Endothelial cell of umbilical vein (primary cell): ENCODE results near the gene CCL4. TPM values are rescaled to one million over a fixed set of nuclear protein-coding genes. Genes with fewer than 3 reads are reported as not detected.
"Not testable (repeated sequence)": the region's sequence is repeated elsewhere in the genome, so short reads cannot be mapped to it uniquely, and the experiment has no call there.

Source experiments
- BruUV-seq: library from RNA; stranded (reverse); fragments of 400-500 nt; replicated peaks from 2 replicates; lab custom pipeline; 2021; lab: Mats Ljungman, UMichigan
- CTCF ChIA-PET: fragments of 300-600, 350-600 bp; sonication (Branson Sonifier 250); formaldehyde crosslinking; loops from one replicate; lab custom pipeline; 2021; ENCODE audit warnings: antibody characterized with exemption, inconsistent platforms; lab: Charles Lee
- POLR2A ChIA-PET: fragments of 300-600, 350-600 bp; sonication (Branson Sonifier 250); formaldehyde crosslinking; loops from one replicate; lab custom pipeline; 2021; ENCODE audit warnings: antibody characterized with exemption, inconsistent platforms; lab: Charles Lee
- DNase-seq: peaks from one replicate; pipeline ENCODE4 v3.0.0-alpha.2; 2011; ENCODE audit warnings: low read depth, low spot score
- FAIRE-seq: peaks from 2 replicates; lab custom pipeline; 2011; peaks lifted over from hg19 to GRCh38; lab: Jason Lieb, UNC
- H2AFZ ChIP-seq: 2 replicates; pipeline ENCODE4 v1.6.0; 2012; ENCODE audit warnings: low read depth, low read length, control low read depth, inconsistent platforms
- H3K27ac ChIP-seq: 2 replicates; pipeline ENCODE4 v1.5.1; 2011; ENCODE audit warnings: low read depth, mild to moderate bottlenecking, control low read depth, low read length, moderate library complexity; ENCODE audit not compliant: insufficient read depth
- H3K27me3 ChIP-seq, 2 experiments: 2 replicates each; pipeline versions ENCODE4 v1.6.0 to v1.6.1; 2011; ENCODE audit warnings: low read length in 2 of 2, mixed read lengths in 1 of 2; ENCODE audit not compliant: control insufficient read depth in 2 of 2, insufficient read depth in 2 of 2
- H3K36me3 ChIP-seq, 2 experiments: 2 replicates in 1 of 2; 3 replicates in 1 of 2; pipeline ENCODE4 v1.5.1; 2011; ENCODE audit warnings: low read length in 2 of 2, mild to moderate bottlenecking in 1 of 2, moderate library complexity in 1 of 2; ENCODE audit not compliant: control insufficient read depth in 2 of 2, insufficient read depth in 2 of 2; ENCODE audit errors: extremely low read depth in 1 of 2
- H3K4me1 ChIP-seq: 3 replicates; pipeline ENCODE4 v1.5.1; 2011; ENCODE audit warnings: mild to moderate bottlenecking, low read length; ENCODE audit not compliant: control insufficient read depth, insufficient read depth; ENCODE audit errors: extremely low read depth
- H3K4me2 ChIP-seq: 2 replicates; pipeline ENCODE4 v1.6.1; 2011; ENCODE audit warnings: low read length, control low read depth, mixed read lengths; ENCODE audit not compliant: insufficient read depth
- H3K4me3 ChIP-seq, 3 experiments: fragments of 200-600 bp in 1 of 3; sonication (generic), shearing (Covaris generic) in 1 of 3; replicated peaks in 1 of 3; 2 replicates each; pipeline ENCODE4 v1.5.1; 2011 to 2016; ENCODE audit warnings: control low read depth in 3 of 3, low read length in 3 of 3, mild to moderate bottlenecking in 2 of 3, inconsistent platforms in 1 of 3, low read depth in 1 of 3, moderate library complexity in 1 of 3; ENCODE audit not compliant: insufficient read depth in 1 of 3
- H3K79me2 ChIP-seq: 2 replicates; pipeline ENCODE4 v1.6.0; 2012; ENCODE audit warnings: low read length, inconsistent platforms; ENCODE audit not compliant: control insufficient read depth, insufficient read depth
- H3K9ac ChIP-seq: replicated peaks from 2 replicates; pipeline ENCODE3; 2011; ENCODE audit warnings: low read length, control low read depth; ENCODE audit not compliant: insufficient read depth; ENCODE audit errors: extremely low read depth
- H3K9me1 ChIP-seq: replicated peaks from 3 replicates; pipeline ENCODE4 v1.6.0; 2011; ENCODE audit warnings: mild to moderate bottlenecking, low read length; ENCODE audit not compliant: control insufficient read depth, insufficient read depth; ENCODE audit errors: extremely low read depth
- H3K9me3 ChIP-seq: replicated peaks from 2 replicates; pipeline ENCODE4 v1.5.1; 2012; ENCODE audit warnings: low read length, inconsistent platforms; ENCODE audit not compliant: control insufficient read depth, insufficient read depth
- H4K20me1 ChIP-seq: replicated peaks from 2 replicates; pipeline ENCODE3; 2011; ENCODE audit warnings: mild to moderate bottlenecking, low read length; ENCODE audit not compliant: control insufficient read depth, insufficient read depth; ENCODE audit errors: extremely low read depth
- JUN ChIP-seq: IDR thresholded peaks from 2 replicates; pipeline ENCODE4 v1.6.1; 2011; ENCODE audit warnings: borderline replicate concordance, low read depth; ENCODE audit not compliant: insufficient read length, insufficient read depth
- POLR2AphosphoS5 ChIP-seq: IDR thresholded peaks from 2 replicates; pipeline ENCODE4 v1.6.1; 2012; ENCODE audit warnings: low read depth, mild to moderate bottlenecking, control low read depth, low read length, moderate library complexity; ENCODE audit not compliant: insufficient read depth
- dilution Hi-C: fragments of 300-500 bp; cut with MboI; formaldehyde crosslinking; loops from one replicate; pipeline ENCODE4 v1.15.0; 2019; ENCODE audit warnings: low sequenced_read_pairs; ENCODE audit not compliant: extremely low pct_ligation_motif_present
- intact Hi-C: fragments of 100-400 bp; cut with micrococcal nuclease; formaldehyde crosslinking; loops from one replicate; pipeline ENCODE4 v1.10.0; 2022
- polyA plus RNA-seq, 4 experiments: library from polyadenylated mRNA; depleted of rRNA in 3 of 4; stranded (reverse) in 3 of 4; unstranded in 1 of 4; fragments of >200 nt; gene quantifications; 2 replicates each; pipeline versions ENCODE4 v1.2.1 to v1.2.3, GENCODE V29; 2011 to 2012; ENCODE audit warnings: missing spikeins in 1 of 4
- total RNA-seq: library from RNA; stranded (reverse); gene quantifications from 2 replicates; pipeline ENCODE4 v1.2.3, GENCODE V29; 2021
- TF ChIP-seq, protein P1 (sequence below), 2 donors: IDR thresholded peaks; 1 replicate in 1 of 2; 2 replicates in 1 of 2; pipeline ENCODE4 v1.5.1; 2011; ENCODE audit warnings: low read length in 2 of 2, mild to moderate bottlenecking in 2 of 2, moderate library complexity in 2 of 2, control low read depth in 1 of 2, inconsistent platforms in 1 of 2, low read depth in 1 of 2; ENCODE audit not compliant: insufficient read depth in 1 of 2; ENCODE audit errors: extremely low read depth in 1 of 2

CCL4 gene
- total and polyA plus RNA-seq, 2 donors (not counting 3 experiments of a cell fraction or from before 2014, with no cell fraction given) = not detected

DNA sequence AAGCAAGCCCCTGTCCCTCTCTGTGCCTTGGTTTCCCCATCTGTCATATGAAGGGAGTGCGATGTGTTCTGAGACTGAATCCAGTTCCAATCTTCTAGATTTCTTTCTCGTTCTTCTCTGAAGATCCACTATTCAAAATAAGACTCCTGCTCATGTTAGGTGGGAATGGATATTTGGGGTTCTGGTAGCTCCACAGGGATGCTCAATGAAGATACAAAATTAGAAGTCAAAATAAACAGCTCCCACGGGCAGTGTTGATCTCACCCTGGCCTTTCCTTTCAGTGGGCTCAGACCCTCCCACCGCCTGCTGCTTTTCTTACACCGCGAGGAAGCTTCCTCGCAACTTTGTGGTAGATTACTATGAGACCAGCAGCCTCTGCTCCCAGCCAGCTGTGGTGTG is 619 bp downstream of the CCL4 start:
- H3K4me3 ChIP-seq, dilution Hi-C loops, H3K27me3 ChIP-seq, H4K20me1 ChIP-seq, FAIRE-seq, H3K27ac ChIP-seq, H3K36me3 ChIP-seq, intact Hi-C loops, H3K4me1 ChIP-seq, POLR2A ChIA-PET, DNase-seq, BruUV-seq, H3K9ac ChIP-seq, CTCF ChIA-PET, H3K4me2 ChIP-seq, H3K9me1 ChIP-seq, H3K9me3 ChIP-seq, H2AFZ ChIP-seq, H3K79me2 ChIP-seq: not testable (repeated sequence)

DNA sequence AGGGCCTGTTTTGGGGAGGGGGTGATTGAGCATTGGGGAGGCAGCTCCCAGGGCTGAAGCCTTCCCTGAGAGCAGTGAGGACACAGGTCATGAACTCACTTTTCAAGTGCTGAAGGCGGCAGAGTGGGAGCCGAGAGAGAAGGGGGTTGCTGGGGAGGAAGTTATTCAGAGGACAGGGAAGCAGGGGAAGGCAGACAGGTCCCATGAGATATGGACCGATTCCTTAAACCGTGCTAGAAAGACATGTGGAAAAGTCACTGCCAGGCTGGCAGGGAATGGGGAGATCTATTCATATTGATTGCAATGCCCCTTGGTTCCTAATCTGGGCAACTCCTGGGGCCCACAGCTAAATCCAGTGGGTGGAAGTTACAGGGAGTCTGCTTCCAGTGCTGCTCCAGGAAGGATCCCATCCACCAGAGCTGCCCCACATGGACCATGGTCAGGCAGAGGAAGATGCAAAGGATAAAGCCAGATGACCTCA is 1.1 kb downstream of the CCL4 start:
- TF ChIP-seq, protein P1, sequence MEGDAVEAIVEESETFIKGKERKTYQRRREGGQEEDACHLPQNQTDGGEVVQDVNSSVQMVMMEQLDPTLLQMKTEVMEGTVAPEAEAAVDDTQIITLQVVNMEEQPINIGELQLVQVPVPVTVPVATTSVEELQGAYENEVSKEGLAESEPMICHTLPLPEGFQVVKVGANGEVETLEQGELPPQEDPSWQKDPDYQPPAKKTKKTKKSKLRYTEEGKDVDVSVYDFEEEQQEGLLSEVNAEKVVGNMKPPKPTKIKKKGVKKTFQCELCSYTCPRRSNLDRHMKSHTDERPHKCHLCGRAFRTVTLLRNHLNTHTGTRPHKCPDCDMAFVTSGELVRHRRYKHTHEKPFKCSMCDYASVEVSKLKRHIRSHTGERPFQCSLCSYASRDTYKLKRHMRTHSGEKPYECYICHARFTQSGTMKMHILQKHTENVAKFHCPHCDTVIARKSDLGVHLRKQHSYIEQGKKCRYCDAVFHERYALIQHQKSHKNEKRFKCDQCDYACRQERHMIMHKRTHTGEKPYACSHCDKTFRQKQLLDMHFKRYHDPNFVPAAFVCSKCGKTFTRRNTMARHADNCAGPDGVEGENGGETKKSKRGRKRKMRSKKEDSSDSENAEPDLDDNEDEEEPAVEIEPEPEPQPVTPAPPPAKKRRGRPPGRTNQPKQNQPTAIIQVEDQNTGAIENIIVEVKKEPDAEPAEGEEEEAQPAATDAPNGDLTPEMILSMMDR (IDR thresholded peaks at IDR 0.05; ENCODE audit: extremely low read depth in 1 of 2, insufficient read depth in 1 of 2, low read depth in 1 of 2, low read length in 2 of 2) = no peak
- no peak for TF ChIP-seq POLR2AphosphoS5
- TF ChIP-seq JUN = no peak
- H3K9me3 ChIP-seq = no peaks in the 10 kb centered on the region
- FAIRE-seq (no peak), DNase-seq (no peak)
- no peak overlapping the region for H3K4me2 ChIP-seq
- H3K79me2 ChIP-seq = no peaks in the 10 kb centered on the region
- H4K20me1 ChIP-seq = no peaks in the 10 kb centered on the region
- H3K4me3 ChIP-seq = no peak overlapping the region
- CTCF ChIA-PET = no interaction called here
- H3K4me1 ChIP-seq = no peaks in the 10 kb centered on the region
- H3K9me1 ChIP-seq = no peaks in the 10 kb centered on the region
- no peaks in the 10 kb centered on the region for H3K27me3 ChIP-seq
- H3K9ac ChIP-seq = no peak overlapping the region
- POLR2A ChIA-PET = no interaction called here
- H2AFZ ChIP-seq = no peak overlapping the region
- dilution Hi-C loops = no loop called here
- intact Hi-C loops = no loop called here
- no peak overlapping the region for H3K27ac ChIP-seq
- no TSS peak for BruUV-seq
- H3K36me3 ChIP-seq = no peaks in the 10 kb centered on the region
